HEK293 (cell line): ENCODE results near the gene TRPC4.
A peak's percentile ranks its signal among the peaks of the same experiment; 100 is the strongest.

Experiments
- CTCF ChIA-PET: fragments of 350-600 bp; formaldehyde crosslinking; extraction: SDS; loops from one replicate; lab custom pipeline; 2021; ENCODE audit warnings: antibody characterized with exemption; lab: Yijun Ruan, JAX
- POLR2A ChIA-PET: fragments of 300-600 bp; formaldehyde crosslinking; extraction: SDS; loops from one replicate; lab custom pipeline; 2020; ENCODE audit warnings: antibody characterized with exemption, inconsistent platforms; lab: Yijun Ruan, JAX
- H3K27ac ChIP-seq: fragments of 200-500 bp; sonication (Bioruptor generic); 2 replicates; pipeline ENCODE4 v1.5.1; 2014; ENCODE audit warnings: low read depth, low read length, control low read depth, inconsistent platforms; ENCODE audit errors: extremely low read depth
- H3K36me3 ChIP-seq, 2 experiments: fragments of 200-500 bp in 1 of 2; sonication (Bioruptor generic) in 1 of 2; 1 replicate in 1 of 2; 2 replicates in 1 of 2; pipeline ENCODE4 v1.5.1; 2014 to 2017; ENCODE audit warnings: inconsistent platforms in 2 of 2, low read length in 2 of 2; ENCODE audit not compliant: control insufficient read depth in 2 of 2, insufficient read depth in 1 of 2
- H3K4me1 ChIP-seq: fragments of 200-500 bp; sonication (Bioruptor generic); 2 replicates; pipeline ENCODE4 v1.5.1; 2014; ENCODE audit warnings: mild to moderate bottlenecking, low read length, inconsistent platforms; ENCODE audit not compliant: control insufficient read depth, insufficient read depth
- H3K4me3 ChIP-seq: 2 replicates; pipeline ENCODE4 v1.5.1; 2011; ENCODE audit warnings: low read depth, mild to moderate bottlenecking, control low read depth, low read length, moderate library complexity
- H3K9me3 ChIP-seq: fragments of 200-500 bp; sonication (Bioruptor generic); 2 replicates; pipeline ENCODE4 v1.5.1; 2014; ENCODE audit warnings: low read depth, low read length, inconsistent platforms; ENCODE audit not compliant: control insufficient read depth, insufficient read depth
- GLI2 ChIP-seq: fragments of 450-650 bp; formaldehyde crosslinking; IDR thresholded peaks from 2 replicates; pipeline ENCODE4; 2017; ENCODE audit warnings: missing biosample characterization, missing genetic modification characterization, low read depth, borderline replicate concordance
- PRDM2 ChIP-seq: fragments of 450-650 bp; formaldehyde crosslinking; IDR thresholded peaks from 2 replicates; pipeline ENCODE4 v1.5.1; 2016; ENCODE audit warnings: missing biosample characterization, missing genetic modification characterization, borderline replicate concordance
- SCRT2 ChIP-seq: fragments of 450-650 bp; formaldehyde crosslinking; IDR thresholded peaks from 2 replicates; pipeline ENCODE4 v1.5.1; 2016; ENCODE audit warnings: missing biosample characterization, missing genetic modification characterization
- ZFP3 ChIP-seq: fragments of 450-650 bp; formaldehyde crosslinking; IDR thresholded peaks from 2 replicates; pipeline ENCODE4 v1.5.1; 2016; ENCODE audit warnings: low read depth, missing biosample characterization, missing genetic modification characterization
- ZIC2 ChIP-seq: fragments of 450-650 bp; formaldehyde crosslinking; IDR thresholded peaks from 2 replicates; pipeline ENCODE4 v1.5.1; 2016; ENCODE audit warnings: missing biosample characterization, missing genetic modification characterization
- ZNF132 ChIP-seq: fragments of 450-650 bp; formaldehyde crosslinking; IDR thresholded peaks from 2 replicates; pipeline ENCODE4 v1.5.1; 2017; ENCODE audit warnings: missing biosample characterization, missing genetic modification characterization, borderline replicate concordance
- ZNF292 ChIP-seq: fragments of 450-650 bp; formaldehyde crosslinking; IDR thresholded peaks from 2 replicates; pipeline ENCODE4 v1.5.1; 2016; ENCODE audit warnings: low read depth, missing biosample characterization, missing genetic modification characterization, borderline replicate concordance
- ZNF37A ChIP-seq: fragments of 450-650 bp; IDR thresholded peaks from 2 replicates; pipeline ENCODE4 v1.5.1; 2018; ENCODE audit warnings: missing biosample characterization, missing genetic modification characterization
- ZNF426 ChIP-seq: fragments of 450-650 bp; formaldehyde crosslinking; IDR thresholded peaks from 2 replicates; pipeline ENCODE4 v1.5.1; 2017; ENCODE audit warnings: missing biosample characterization, missing genetic modification characterization, mild to moderate bottlenecking, inconsistent platforms, moderate library complexity
- ZNF580 ChIP-seq: fragments of 450-650 bp; formaldehyde crosslinking; IDR thresholded peaks from 2 replicates; pipeline ENCODE4 v1.5.1; 2016; ENCODE audit warnings: missing biosample characterization, missing genetic modification characterization
- ZNF654 ChIP-seq: fragments of 450-650 bp; formaldehyde crosslinking; IDR thresholded peaks from 2 replicates; pipeline ENCODE4 v1.5.1; 2016; ENCODE audit warnings: low read depth, missing biosample characterization, missing genetic modification characterization
- ZSCAN4 ChIP-seq: fragments of 450-650 bp; formaldehyde crosslinking; IDR thresholded peaks from 2 replicates; pipeline ENCODE4 v1.5.1; 2017; ENCODE audit warnings: missing biosample characterization, missing genetic modification characterization
- TF ChIP-seq, protein P1 (sequence below): fragments of 450-650 bp; formaldehyde crosslinking; IDR thresholded peaks from 2 replicates; pipeline ENCODE4 v1.5.1; 2016; ENCODE audit warnings: missing biosample characterization, missing genetic modification characterization, low read depth

Gene TRPC4

GRCh38 chr13:37772644-37773043 is 96.9 kb downstream of the TRPC4 start (continued):
- TF ChIP-seq PRDM2, result no peak
- TF ChIP-seq, protein P1, sequence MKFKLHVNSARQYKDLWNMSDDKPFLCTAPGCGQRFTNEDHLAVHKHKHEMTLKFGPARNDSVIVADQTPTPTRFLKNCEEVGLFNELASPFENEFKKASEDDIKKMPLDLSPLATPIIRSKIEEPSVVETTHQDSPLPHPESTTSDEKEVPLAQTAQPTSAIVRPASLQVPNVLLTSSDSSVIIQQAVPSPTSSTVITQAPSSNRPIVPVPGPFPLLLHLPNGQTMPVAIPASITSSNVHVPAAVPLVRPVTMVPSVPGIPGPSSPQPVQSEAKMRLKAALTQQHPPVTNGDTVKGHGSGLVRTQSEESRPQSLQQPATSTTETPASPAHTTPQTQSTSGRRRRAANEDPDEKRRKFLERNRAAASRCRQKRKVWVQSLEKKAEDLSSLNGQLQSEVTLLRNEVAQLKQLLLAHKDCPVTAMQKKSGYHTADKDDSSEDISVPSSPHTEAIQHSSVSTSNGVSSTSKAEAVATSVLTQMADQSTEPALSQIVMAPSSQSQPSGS, result no peak
- TF ChIP-seq ZNF426 (tag by site-specific recombination), result no peak
- TF ChIP-seq, all 188 proteins: peak for 0

GRCh38 chr13:37769545-37769944 is 100.0 kb downstream of the TRPC4 start:
- POLR2A ChIA-PET, result no interaction called here
- TF ChIP-seq GLI2 (no peak), SCRT2 (tag by site-specific recombination) (peak; percentile 58; the same call in 1 of the 2 replicates), ZSCAN4 (tag by site-specific recombination) (no peak)
- no peak overlapping the region for H3K27ac ChIP-seq
- H3K9me3 ChIP-seq, result no peaks in the 10 kb centered on the region
- H3K36me3 ChIP-seq, result no peaks in the 10 kb centered on the region
- CTCF ChIA-PET, result interaction anchor here (0.7 to 1.0 kb wide), 4 partner anchors 11 to 123 kb away, joined by 3 to 5 read pairs (median 3); no protein-coding TSS in a partner anchor
- no peak overlapping the region for H3K4me3 ChIP-seq
- no peaks in the 10 kb centered on the region for H3K4me1 ChIP-seq

- TF ChIP-seq ZNF654 (peak; percentile 20; the same call in 1 of the 2 replicates), ZFP3 (tag by site-specific recombination) (no peak), ZNF37A (no peak)
- TF ChIP-seq, all 188 proteins: peak for 1
- Histone ChIP-seq H3K4me1 (no peaks in the 10 kb centered on the region), H3K27ac (no peak overlapping the region), H3K4me3 (no peak overlapping the region), H3K36me3 (no peaks in the 10 kb centered on the region), H3K9me3 (no peaks in the 10 kb centered on the region)
- ChIA-PET CTCF (interaction anchor here (0.6 to 1.0 kb wide), 5 partner anchors 89 to 914 kb away, joined by 3 to 5 read pairs (median 4); no protein-coding TSS in a partner anchor), POLR2A (no interaction called here)
Observed at GRCh38 chr13:37769078-37769477, 100.5 kb downstream of the TRPC4 start.

GRCh38 chr13:37766502-37766901 is 103.1 kb downstream of the TRPC4 start:
- ChIA-PET POLR2A (no interaction called here), CTCF (no interaction called here)
- Histone ChIP-seq H3K27ac (no peak overlapping the region), H3K36me3 (no peaks in the 10 kb centered on the region), H3K4me3 (no peak overlapping the region), H3K9me3 (no peaks in the 10 kb centered on the region), H3K4me1 (no peaks in the 10 kb centered on the region)
- TF ChIP-seq ZNF580 (tag by site-specific recombination) (no peak), ZIC2 (tag by site-specific recombination) (no peak), ZNF132 (tag by site-specific recombination) (no peak), ZNF292 (tag by site-specific recombination) (no peak)
